Stimulated activated CD8-positive, alpha-beta memory T cell treated with anti-CD3 and anti-CD28 coated beads, Interleukin-15, amount 100 ng/mL, for 4 hours (primary cell): ENCODE measurements around the gene PIP4K2C.
"Not testable (repeated sequence)": the region's sequence is repeated elsewhere in the genome, so short reads cannot be mapped to it uniquely, and the experiment has no call there.

Experiments used
- DNase-seq, 2 donors: peaks; one replicate each; pipeline ENCODE4 v3.0.0-alpha.2; 2020; ENCODE audit warnings: low read depth in 2 of 2

Gene PIP4K2C

DNA sequence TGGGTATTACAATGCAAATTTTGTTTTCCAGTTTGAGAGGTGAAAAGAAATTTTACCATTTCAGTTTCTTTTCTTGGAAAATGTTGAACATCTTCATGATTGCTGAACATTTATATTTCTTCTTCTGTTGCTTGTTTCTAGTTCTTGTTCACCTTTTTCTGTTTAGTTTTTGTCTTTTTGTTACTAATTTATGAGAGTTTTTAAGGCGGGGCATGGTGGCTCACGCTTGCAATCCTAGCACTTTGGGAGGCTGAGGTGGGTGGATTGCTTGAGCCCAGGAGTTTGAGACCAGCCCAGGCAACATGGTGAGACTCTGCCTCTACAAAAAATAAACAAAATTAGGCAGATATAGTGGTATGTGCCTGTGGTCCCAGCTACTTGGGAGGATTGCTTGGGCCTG lies 30.5 kb upstream of the PIP4K2C start:
- DNase-seq: no peak

DNA sequence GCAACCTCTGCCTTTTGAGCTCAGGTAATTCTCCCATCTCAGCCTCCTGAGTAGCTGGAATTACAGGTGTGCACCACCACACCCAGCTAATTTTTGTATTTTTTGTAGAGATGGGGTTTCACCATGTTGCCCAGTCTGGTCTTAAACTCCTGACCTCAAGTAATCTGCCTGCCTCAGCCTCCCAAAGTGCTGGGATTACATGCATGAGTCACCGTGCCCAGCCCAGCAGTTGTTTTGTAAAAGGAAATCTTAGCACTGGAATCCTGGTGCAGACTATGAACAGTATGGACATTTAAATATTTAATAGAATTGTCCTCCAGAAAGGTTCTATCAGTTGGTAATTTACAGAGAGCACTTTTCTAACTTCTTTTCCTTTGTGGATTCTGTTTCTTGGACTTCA lies 29.9 kb upstream of the PIP4K2C start:
- DNase-seq: not testable (repeated sequence)

DNA sequence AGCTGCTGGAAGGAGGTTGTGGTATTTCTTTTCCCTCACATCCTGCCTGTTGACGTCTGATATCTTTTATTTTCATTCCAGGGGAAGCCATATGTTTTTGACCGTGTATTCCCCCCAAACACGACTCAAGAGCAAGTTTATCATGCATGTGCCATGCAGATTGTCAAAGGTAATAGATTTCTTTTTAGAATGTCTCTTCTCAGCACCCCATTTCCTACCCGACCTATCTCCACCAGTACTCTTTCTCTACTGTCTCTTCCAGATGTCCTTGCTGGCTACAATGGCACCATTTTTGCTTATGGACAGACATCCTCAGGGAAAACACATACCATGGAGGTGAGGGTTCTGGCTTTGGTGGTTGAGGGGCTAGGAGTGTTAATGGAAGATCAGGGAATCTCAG lies 27.6 kb upstream of the PIP4K2C start:
- no peak for DNase-seq

DNA sequence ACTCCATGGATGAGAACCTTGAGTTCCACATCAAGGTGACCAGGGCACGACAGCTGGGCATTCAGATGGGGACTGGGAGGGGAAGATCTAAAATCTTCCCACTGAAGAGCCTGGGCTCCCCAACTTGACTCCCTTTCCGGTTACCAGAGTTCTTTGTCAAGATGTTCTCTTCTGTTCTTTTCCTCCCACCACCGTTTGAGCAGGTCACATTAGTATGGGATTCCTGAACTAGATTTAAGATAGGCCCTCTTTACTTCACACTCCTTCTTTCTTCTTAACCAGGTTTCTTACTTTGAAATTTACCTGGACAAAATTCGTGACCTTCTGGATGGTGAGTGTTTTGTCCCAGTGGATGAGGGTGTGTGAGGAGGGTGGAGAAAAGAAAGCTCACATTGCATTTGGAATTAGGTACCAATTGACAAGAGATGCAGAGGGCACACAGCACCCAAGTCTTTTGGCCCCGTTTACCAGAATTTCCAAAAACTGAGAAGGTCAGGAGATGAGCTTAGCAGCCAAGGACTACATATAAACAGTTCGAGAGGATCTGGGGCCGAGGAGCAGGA lies 26.7 kb upstream of the PIP4K2C start:
- DNase-seq: no peak

DNA sequence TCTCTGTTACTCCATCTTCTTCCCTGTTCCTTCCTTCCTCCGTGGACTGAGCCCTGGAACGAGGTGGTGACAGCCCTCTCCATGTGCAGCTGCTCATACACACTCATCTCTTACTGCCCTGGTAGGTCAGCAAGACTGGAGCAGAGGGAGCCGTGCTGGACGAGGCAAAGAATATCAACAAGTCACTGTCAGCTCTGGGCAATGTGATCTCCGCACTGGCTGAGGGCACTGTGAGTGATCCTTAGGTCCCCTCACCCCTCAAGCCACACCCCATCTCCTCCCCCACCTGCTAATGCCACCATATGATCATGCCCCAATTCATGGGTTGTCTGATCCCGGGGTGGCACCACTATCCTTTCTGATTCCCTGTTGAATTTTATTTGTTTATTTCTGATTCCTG lies 22.2 kb upstream of the PIP4K2C start:
- DNase-seq: no peak

DNA sequence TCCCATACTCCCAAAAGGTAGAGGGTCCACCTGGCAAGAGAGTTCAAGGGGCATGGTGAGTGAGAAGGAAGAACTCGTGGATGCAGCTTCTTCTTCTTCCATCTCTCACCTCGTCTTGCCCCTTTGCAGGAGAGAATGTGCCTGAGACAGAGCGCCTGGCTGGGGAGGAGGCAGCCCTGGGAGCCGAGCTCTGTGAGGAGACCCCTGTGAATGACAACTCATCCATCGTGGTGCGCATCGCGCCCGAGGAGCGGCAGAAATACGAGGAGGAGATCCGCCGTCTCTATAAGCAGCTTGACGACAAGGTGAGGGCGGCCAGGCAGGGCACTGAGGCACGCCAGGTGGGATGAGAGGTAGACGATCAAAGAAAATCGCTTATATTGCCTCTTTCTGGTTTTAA lies 21.1 kb upstream of the PIP4K2C start:
- DNase-seq: no peak

DNA sequence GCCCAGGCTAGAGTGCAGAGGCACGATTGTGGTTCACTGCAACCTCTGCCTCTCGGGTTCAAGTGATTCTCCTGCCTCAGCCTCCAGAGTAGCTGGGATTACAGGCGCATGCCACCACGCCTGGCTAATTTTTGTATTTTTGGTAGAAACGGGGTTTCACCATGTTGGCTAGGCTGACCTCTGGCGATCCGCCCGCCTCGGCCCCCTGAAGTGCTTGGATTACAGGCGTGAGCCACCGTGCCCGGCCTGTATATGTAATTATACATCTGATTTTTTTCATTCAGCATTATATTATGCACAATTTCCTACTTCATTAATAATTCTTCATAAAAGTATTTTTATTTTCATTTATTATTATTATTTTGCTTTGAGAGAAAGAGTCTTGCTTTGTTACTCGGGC lies 20.6 kb upstream of the PIP4K2C start:
- not testable (repeated sequence) for DNase-seq

DNA sequence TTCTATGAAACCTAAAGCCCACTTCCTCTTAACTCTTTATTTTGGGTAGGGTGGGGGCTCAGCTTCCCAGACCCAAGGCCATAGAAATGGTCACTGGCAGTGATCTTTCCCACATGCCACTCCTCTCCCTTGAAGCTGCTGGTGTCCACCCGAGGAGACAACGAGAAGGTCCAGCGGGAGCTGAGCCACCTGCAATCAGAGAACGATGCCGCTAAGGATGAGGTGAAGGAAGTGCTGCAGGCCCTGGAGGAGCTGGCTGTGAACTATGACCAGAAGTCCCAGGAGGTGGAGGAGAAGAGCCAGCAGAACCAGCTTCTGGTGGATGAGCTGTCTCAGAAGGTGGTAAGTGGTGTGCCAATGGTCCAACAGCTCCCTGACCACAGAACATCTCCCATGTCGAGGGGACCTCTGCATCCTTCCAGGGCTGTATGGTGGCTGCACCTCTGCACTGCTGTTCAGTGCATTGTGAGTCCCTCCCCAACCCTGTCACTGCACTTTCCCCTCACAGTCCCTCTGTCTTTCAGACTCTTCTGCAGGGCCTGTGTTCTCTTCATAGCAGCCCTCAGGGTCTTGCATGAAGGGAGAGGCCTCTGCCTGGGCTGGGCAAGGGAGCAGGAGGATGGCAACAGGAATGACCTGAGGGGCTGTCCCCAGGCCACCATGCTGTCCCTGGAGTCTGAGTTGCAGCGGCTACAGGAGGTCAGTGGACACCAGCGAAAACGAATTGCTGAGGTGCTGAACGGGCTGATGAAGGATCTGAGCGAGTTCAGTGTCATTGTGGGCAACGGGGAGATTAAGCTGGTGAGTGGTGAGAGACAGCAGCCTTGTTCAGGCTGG lies 18.8 kb upstream of the PIP4K2C start:
- DNase-seq: no peak

DNA sequence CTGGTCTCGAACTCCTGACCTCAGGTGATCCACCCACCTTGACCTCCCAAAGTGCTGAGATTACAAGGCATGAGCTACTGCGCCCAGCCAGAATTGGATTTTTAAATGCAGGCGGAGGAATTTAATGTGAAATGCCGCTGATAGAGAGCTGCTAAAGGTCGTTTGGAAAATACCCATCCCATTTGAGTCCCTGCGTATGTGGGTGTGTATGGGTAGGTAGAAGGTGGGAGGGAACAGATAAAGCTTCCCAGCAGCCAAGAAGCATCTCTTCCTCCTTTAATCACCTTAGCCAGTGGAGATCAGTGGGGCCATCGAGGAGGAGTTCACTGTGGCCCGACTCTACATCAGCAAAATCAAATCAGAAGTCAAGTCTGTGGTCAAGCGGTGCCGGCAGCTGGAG lies 16.2 kb upstream of the PIP4K2C start:
- no peak for DNase-seq

DNA sequence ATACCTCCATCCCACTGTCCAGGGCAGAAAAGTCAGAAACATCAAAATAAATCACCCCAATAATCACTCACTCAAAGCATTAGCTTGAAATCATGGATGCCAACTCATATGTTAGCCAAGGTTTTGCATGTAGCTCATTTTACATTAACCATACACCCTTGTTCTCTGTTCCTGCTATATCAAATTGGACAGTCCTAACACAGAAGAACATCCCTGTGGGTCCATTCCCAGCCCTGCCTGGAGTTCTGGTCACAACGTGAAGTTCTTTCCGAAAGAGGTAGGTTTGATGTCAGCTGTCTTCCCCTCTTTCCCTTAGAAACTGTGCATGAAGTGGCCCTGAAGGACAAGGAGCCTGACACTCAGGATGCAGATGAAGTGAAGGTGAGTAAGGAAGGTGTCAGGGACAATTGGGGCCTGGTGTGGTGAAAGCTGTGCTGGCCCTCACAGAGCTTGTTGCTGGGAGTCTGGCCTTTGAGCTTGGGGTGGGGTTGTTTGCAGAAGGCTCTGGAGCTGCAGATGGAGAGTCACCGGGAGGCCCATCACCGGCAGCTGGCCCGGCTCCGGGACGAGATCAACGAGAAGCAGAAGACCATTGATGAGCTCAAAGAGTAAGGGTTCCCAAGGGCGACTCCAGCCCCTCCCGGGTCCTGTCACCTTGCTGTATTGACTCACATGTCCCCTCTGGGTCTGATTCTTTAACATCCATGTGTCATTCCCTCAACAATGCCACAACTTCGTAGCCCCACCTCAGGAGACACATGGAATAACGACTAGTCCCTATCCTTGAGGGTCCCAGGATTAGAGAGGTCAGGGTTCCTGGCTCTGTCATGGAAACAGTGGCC lies 15.0 kb upstream of the PIP4K2C start:
- no peak for DNase-seq

DNA sequence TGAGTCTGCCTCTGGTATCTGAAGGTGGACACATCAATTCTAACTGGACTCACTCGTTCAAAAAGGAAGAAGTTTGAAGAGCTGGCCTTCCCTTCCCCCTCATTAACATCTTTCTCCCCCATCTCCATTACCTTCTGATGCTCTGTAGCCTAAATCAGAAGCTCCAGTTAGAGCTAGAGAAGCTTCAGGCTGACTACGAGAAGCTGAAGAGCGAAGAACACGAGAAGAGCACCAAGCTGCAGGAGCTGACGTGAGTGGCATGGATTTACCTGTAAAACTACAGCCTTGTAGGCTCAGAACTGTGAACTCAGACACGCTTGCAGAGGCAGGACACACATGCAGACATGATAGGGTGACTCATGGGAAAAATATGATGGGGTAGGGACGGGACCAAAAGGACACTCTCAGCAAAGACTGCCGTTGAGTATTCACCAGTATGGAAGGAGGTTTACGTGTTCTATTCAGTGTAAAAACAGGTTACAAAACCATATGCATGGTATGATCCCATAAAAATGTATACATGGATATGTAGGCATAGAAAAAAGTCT lies 14.3 kb upstream of the PIP4K2C start:
- no peak for DNase-seq

DNA sequence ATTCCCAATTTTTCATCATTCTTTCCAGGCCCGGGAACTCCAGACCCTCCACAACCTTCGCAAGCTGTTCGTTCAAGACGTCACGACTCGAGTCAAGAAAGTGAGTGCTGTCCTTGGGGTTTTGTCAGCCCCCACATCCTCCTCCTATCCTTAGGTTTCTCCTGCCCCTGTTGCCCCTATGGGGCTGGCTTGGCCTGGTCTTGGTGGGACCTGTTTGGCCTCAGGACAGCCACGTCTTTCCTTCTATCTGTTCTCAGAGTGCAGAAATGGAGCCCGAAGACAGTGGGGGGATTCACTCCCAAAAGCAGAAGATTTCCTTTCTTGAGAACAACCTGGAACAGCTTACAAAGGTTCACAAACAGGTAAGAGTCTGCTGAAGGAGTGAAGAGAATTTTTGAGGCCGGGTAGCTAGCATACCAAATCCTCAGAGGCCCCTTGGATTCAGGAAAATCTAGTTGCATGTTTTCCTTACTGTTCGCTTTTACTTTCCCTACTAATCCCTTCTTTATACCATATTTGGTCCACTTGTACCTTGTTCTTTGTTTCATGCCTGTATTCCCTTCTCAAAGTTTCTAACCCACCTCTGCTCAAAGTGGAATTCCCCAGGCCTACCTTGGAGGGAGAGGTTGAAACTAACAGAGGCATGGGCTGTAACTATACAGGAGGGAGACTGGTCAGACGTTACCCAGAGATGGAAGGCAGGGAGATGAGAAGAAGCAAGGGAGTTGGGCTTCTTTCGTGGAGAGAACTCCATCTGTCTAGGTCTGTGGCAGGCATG lies 12.8 kb upstream of the PIP4K2C start:
- no peak for DNase-seq

DNA sequence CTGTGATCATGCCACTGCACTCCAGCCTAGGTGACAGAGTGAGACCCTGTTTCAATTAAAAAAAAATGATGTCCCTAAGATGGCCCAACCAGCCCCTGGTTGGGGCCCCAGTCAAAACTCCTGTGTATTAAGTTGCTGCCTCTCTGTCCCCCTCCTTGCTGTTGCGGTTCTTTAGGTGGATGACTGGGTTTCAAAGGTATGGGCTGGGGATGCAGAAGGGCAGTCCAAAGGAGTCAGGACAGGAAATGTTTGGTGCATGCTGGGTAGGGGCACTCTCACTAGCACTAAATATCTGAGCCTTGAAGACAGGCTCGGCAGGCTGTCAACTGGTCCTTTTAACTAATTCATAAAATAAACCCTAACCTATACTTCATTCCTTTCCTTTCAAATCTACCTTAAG lies 12.0 kb upstream of the PIP4K2C start:
- DNase-seq: no peak

DNA sequence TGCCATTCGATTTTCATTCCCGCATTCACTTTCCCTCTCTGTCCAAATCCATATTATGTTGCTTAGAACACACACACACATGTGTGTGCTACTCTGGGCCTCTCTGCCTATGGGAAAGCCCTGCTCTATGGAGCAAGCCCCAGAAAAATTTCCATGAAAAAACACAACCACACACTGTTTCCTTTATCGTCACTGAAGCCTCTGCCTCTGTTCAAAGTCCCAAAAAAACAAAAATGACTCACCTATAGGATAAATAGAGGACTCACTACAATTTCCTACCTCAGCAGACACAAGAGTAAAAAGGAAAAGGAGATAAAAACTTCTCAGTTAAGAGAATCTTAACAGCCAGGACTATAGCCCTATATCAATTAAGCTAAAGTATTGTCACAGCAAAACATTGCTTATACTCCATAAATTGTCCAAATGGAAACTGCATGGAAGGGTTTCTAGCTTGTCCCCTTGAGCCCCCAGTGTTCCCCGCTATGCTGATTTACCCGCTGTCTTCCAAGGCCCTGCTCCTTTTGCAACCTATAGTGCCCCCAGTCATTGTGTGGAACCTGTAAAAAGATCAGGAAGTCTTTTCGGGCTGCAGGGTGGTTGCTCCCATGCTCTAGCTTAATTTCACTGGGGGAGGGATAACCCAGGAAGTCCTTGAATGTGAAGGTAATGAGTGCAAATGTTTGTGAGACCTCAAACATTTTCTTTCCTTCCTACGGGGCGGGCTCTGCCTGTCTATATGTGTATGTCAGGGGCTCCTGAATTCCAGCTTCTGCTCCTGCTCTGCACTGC lies 11.1 kb upstream of the PIP4K2C start:
- DNase-seq: no peak

DNA sequence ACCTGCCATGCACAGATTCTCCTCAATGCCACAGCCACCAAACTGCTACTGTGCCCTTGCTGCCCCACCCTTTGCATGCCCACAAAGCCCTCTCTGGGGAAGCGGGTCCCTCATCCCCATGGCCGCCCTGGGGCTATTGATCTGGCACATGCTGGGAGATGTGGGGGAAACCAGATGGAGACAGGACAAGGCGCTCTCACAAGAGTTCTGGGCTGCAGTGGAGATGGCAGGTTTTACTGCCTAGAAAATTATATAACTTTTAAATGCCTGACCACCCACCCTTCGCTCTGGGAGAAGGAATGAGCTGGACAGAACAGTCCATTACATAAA lies 10.6 kb upstream of the PIP4K2C start:
- DNase-seq: no peak

DNA sequence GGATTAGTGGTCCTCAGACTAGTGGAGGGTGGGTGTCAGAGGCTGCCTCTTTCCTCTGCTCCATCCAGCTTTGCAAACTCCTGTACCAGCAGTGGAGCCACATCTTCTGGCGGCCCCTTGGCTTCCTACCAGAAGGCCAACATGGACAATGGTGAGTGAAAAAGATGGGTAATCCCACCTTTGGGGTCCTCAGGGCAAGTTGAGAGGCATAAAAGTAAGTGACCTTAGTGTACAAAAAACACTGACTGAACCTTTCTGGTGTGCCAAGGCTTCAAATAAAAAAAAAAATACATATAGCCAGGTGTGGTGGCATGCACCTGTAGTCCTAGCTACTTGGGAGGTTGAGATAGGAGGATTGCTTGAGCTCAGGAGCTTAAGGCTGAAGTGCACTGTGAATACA lies 9.2 kb upstream of the PIP4K2C start:
- no peak for DNase-seq

DNA sequence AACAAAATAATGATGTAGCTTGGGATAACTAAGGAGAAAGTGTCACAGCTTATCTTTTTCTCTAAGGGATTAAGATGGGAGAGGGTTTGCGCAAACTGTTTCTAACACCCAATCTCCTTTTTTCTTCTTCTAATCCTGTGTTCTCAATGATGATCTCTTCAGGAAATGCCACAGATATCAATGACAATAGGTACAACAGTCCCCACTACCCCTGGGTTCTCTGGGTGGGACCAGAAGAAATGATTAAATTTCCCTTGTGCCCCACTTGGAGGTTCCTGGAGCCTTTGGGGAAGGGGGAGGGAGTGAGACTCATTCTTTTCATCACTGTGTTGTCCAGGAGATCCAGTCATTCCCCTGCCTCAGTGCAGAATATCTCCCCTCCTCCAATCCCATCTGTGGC lies 8.6 kb upstream of the PIP4K2C start:
- no peak for DNase-seq

DNA sequence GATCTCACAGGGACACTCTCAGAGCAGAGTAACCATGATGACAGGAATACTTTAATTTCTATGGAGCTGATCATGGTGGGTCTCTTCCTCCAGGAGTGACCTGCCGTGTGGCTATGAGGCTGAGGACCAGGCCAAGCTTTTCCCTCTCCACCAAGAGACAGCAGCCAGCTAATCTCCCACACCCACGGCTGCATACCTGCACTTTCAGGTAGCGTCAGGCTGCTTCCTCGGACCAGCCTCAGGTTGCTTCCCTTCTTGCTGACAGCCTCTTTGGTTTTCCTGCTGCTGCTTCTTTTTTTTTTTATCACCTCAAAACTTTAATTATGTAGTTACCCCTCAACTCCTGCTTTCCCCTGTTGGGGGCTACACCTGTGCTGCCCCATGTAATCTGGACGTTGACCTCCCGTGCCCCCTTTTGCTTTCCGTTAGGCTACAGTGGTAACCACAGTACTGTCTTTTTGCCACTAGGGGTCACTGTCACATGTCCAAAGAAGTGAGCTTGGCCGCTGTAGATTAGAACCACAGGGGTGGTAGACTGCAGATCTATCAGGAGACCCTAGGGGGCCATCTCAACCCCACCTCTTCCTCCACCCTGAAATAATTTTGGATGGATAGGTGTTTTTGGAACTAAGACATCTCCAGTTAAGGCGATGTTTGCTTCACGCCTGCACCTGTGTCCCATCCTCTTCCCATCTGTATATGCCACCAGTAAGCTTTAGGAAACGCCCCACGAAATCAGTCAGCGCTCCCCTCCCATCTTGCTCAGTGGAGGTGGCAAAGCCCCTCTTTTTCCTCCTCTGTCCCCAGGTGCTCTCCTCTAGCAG lies 7.8 kb upstream of the PIP4K2C start:
- DNase-seq: peak; percentile 6 to 49

DNA sequence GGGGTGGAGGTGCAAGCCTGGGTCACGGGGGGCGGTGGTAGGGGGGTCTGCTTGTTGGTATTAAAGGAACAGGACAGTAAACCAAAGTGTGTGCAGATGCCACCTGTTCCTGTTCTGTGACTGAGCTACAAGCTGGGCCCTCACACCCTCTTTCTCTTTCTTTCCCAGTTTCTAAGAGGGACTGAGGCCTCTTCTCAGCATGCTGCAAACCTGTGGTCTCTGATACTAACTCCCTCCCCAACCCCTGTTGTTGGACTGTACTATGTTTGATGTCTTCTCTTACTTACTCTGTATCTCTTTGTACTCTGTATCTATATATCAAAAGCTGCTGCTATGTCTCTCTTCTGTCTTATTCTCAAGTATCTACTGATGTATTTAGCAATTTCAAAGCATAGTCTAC lies 6.9 kb upstream of the PIP4K2C start:
- DNase-seq: no peak

DNA sequence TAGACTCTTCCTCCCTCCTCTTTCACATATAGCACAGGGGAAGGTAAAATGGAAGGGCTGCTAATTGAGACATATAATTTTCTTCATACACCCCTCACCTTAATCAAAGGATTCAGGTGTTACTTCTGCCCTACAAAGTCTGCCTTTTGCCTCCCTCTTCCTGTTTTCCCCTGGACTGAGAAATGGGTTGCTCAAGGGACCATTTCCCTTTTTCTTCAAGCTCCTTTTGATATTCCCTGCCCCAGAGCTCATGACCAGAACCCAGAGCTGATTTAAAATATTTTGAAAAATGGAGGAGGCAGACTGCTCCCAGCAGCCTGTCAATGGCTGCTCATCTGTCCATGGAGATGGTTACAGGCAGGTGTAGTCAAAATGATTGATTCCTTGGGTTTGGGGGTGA lies 6.3 kb upstream of the PIP4K2C start:
- no peak for DNase-seq
